ENCODE data around the gene HFE.

- TF ChIP-seq POLR2AphosphoS5 (IDR thresholded peaks at IDR 0.05; ENCODE audit: low read depth, low read length), result no peak
- no peak for TF ChIP-seq POLR2A (IDR thresholded peaks at IDR 0.05; ENCODE audit: low read depth, low read length)
These were observed 16.1 kb upstream of the HFE start for GRCh38 chr6:26071135-26071534.

All from GM12892 (cell line).